DND-41 (cell line): Measurements from ENCODE around the gene ELMO3.

Experiments used
- EZH2 ChIP-seq: IDR thresholded peaks from 3 replicates; pipeline ENCODE4 v1.6.1; 2012; ENCODE audit warnings: borderline replicate concordance, low read depth, mild to moderate bottlenecking, moderate library complexity, low read length, inconsistent platforms; ENCODE audit not compliant: severe bottlenecking
- TF ChIP-seq, protein P1 (sequence below): IDR thresholded peaks from 2 replicates; pipeline ENCODE4 v1.5.1; 2012; ENCODE audit warnings: borderline replicate concordance, low read length, moderate library complexity, mild to moderate bottlenecking; ENCODE audit not compliant: poor library complexity, severe bottlenecking; ENCODE audit errors: extremely low read depth

DNA sequence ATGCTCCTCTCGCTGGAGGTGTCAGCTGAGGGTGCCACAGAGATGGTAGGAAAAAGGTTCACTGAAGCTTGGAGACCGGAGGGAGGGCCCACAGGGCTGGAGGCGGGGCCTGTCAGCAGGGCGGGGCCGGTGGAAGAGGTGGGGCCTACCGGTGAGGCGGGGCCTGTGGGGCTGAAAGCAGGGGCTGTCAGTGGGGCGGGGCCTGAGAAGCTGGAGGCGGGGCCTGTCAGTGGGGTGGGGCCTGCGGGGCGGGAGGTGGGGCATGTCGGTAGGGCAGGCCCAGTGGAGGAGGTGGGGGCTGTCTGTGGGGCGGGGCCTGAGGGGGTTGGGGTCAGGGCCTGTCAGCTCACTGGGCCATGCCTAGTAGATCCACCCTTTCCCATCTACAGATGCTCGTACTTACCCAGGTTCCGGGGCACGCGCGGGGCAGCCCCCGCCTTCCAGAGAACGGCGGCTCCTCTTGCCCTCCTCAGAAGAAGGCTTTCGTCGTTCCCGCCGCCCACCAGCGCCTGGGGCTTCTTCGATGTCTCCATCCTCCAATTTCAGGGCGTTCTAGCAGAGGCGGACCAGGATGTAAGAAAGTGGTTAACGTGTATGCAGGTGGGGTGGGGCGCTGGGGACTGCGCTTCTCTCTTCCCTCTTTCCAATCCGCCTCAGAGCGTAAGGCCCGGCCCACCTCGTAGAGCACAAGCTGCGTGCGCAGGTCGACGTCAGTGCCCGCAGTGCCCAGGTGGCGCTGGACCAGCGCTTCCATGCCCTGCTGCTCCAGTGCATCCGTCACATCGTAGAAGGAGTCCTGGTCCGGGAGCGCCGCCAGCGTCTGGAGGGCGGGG lies 37.8 kb downstream of the ELMO3 start:
- TF ChIP-seq, protein P1, sequence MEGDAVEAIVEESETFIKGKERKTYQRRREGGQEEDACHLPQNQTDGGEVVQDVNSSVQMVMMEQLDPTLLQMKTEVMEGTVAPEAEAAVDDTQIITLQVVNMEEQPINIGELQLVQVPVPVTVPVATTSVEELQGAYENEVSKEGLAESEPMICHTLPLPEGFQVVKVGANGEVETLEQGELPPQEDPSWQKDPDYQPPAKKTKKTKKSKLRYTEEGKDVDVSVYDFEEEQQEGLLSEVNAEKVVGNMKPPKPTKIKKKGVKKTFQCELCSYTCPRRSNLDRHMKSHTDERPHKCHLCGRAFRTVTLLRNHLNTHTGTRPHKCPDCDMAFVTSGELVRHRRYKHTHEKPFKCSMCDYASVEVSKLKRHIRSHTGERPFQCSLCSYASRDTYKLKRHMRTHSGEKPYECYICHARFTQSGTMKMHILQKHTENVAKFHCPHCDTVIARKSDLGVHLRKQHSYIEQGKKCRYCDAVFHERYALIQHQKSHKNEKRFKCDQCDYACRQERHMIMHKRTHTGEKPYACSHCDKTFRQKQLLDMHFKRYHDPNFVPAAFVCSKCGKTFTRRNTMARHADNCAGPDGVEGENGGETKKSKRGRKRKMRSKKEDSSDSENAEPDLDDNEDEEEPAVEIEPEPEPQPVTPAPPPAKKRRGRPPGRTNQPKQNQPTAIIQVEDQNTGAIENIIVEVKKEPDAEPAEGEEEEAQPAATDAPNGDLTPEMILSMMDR, result no peak
- TF ChIP-seq EZH2, result no peak
